Myocyte (in vitro differentiated cells): ENCODE data around the gene JPH4. TPM values are rescaled to one million over a fixed set of nuclear protein-coding genes. Genes with fewer than 3 reads are reported as not detected.

Experiments
- DNase-seq: peaks from one replicate; pipeline ENCODE4 v3.0.0-alpha.2; 2012; ENCODE audit warnings: low read depth
- total RNA-seq: library from RNA; depleted of rRNA; stranded (reverse); fragments of >200 nt; gene quantifications from 2 replicates; pipeline ENCODE4 v1.2.3, GENCODE V29; 2014

JPH4 gene
- total RNA-seq, 1 donor from 2014 or later = not detected

DNA sequence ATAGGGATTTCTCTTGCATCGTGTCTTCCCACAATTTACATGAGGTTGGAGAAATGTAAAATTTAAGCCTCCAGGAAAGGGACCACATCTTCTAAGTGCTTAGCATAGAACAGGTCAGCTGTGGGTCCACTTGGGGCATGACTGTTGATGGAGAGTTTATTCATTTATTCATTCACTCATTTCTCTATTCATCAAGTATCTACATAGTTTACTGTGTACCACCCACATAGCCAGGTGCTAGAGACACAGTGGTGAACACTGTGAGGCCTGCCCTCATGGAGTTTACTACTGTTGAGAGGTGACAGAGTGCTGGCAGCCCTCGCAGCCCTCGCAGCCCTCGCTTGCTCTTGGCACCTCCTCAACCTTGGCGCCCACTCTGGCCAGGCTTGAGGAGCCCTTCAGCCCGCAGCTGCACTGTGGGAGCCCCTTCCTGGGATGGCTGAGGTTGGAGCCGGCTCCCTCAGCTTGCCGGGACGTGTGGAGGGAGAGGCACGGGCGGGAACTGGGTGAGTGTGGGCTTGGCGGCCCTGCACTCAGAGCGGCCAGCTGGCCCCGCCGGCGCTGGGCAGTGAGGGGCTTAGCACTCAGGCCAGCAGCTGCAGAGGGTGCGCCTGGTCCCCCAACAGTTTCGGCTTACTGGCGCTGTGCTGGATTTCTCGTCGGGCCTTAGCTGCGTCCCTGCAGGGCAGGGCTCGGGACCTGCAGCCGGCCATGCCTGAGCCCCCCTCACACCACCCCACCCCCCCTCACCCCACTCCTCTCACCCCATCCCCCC is 1.7 kb upstream of the JPH4 start:
- no peak for DNase-seq

- DNase-seq = no peak
Observed at GRCh38 chr14:23579739-23580138, 1.1 kb upstream of the JPH4 start.

GRCh38 chr14:23579311-23579630 is 681 bp upstream of the JPH4 start:
- no peak for DNase-seq

DNA sequence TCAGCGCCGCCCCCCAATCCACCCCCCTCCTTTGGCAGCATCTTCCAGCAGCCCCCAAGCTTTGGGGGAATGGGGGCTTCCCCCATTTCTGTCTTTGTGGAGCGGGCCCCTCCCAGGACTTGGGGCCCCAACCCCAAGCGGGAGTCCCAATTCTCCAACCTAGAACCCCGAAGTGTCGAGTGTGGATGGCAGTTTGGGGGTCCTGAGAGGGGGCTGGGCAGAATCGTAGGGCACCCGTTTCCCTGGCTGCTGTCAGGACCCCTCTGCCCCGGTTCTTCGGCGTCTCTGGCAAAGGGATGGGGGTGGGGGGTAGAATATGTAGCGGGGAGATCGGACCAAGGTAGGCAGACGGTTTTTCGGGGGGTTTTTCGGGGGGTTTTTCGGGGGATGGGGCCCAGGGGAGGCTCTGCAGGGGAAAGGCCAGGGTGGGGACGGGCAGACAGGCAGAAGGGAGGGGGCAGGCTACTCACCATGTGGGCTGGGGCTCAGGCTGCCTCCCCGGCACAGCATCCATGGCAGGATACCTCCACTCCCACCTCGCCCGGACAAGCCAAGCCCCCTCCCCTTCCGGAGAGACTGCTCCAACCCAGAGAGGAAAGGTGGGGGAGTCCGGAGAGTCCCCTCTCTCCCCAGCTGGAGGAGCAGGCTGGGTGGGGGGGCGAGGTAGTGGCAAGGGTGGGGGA is 739 bp downstream of the JPH4 start:
- DNase-seq = no peak

- DNase-seq = no peak
Observed at GRCh38 chr14:23577004-23577681, 1.4 kb downstream of the JPH4 start.

GRCh38 chr14:23573384-23574015 is 5.1 kb downstream of the JPH4 start:
- DNase-seq = no peak

DNA sequence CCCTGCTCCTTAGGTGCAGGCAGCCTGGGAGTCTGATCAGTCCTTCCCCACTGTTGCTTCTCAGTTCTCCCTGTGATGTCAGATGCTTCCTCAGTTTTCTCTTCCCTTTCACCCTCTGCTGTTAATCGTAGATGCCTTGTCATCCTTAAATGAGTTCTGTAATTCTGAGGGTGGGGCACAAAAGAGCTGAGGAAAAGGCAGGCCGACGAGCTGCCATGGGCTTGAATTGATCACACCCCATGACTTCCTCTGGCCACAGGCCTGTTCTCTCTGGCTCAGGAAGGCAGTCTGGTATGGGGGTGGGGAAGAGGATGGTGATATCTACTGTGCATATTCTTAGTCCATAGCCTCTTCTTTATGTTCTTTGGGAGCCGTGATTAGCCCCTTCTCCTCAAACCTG is 5.8 kb downstream of the JPH4 start:
- DNase-seq = no peak

- DNase-seq = no peak
Observed at GRCh38 chr14:23572524-23572828, 6.1 kb downstream of the JPH4 start.

DNA sequence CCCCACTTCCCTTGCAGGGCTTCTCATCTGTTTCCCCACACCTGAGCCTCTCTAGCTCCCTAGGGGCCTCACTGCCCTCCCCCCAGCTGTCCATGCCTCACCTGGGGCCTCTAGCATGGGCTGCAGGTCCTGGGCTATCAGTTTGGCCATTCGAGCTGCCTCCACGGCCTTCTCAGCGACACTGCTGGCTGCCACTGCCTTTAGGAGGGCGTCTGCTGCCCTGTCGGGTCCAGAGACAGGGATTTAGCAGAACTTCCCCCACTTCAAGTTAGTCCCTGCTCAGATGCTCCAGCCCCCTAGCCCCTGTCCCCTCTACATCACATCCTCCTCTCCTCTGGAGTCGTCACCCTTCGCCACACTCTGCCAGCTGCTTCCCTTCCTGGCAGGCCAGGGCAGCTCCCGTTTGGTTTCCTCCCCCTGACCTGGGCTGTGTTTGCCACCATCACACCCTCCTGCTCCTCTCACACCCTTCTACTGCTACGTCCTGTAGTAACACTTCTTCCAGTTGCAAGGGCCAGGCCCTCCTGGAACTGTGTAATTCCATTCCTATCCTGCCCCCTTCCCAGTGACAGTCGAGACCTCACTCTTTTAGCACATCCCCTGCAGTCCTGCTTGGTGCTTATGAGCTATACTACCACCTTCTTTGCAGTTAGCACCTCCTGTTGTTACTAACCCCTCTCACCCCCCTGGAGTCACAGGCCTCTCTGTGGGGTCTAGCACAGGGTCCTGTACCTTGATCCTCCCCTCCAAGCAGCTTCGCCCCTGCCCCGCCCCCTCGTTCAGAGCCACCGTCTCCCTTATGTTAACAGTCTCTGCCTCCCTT is 6.7 kb downstream of the JPH4 start:
- DNase-seq = no peak

GRCh38 chr14:23570806-23571483 is 7.6 kb downstream of the JPH4 start:
- no peak for DNase-seq

DNA sequence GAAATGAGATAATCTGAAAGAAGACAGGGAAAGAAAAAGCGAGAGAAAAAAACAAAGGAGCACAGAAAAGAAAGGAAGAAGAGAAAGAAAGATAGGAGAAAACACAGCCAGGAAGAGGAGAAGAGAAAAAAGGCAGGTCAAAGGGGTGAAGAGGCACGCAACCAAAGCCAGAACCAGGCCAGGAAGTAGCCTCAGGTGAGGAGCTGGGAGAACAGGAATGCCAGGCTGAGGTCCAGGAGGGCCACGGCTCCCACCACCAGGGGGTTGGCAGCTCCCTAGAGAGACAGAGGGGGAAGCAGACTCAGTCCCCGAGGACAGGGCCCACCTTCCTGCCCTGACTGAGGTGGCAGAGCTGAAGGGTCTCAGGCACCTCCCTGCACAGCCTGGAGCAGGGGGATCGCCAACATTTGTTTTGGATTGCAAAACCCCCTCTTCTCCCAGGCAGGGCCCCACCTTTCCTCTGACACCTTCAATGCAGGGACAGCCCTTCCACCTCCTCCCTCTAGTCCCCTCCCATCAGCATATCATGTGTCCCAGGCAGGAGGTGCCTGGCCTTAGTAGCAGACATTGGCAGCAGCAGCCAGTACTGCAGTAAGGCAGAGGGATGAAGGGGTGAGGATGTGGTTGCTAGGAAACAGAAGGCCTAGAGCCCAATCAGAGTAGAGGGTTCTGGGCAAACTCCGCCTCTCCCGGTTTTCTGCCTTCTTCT is 9.0 kb downstream of the JPH4 start:
- no peak for DNase-seq

- no peak for DNase-seq
Observed at GRCh38 chr14:23568600-23569331, 9.8 kb downstream of the JPH4 start.

DNA sequence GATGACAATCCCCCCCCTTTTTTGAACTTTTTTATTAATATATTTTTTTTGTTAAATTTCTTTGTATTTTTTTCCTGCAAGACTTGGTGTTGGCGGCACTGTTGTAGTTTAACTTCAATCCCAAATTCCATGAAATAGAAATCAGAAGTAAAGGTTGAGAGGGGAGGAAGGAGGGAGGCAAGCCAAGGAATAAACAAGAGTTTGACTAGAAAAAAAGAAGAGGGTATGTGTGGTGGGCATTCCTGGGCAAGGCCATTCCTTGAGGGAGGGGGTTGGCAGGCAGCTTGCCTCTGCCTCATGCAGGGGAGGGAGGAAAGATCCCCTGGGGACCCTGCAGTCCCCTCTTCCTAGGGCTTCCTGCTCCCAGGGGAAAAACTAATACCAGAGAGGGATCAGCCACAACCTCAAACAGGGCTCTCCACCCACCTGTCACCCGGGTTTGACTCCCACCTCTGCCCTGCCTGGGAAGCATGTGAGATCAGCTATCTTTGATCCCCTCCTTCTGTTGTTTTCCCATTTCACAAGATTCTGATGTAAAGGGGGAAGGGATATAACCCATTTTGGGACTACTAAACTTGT is 10.5 kb downstream of the JPH4 start:
- no peak for DNase-seq

DNA sequence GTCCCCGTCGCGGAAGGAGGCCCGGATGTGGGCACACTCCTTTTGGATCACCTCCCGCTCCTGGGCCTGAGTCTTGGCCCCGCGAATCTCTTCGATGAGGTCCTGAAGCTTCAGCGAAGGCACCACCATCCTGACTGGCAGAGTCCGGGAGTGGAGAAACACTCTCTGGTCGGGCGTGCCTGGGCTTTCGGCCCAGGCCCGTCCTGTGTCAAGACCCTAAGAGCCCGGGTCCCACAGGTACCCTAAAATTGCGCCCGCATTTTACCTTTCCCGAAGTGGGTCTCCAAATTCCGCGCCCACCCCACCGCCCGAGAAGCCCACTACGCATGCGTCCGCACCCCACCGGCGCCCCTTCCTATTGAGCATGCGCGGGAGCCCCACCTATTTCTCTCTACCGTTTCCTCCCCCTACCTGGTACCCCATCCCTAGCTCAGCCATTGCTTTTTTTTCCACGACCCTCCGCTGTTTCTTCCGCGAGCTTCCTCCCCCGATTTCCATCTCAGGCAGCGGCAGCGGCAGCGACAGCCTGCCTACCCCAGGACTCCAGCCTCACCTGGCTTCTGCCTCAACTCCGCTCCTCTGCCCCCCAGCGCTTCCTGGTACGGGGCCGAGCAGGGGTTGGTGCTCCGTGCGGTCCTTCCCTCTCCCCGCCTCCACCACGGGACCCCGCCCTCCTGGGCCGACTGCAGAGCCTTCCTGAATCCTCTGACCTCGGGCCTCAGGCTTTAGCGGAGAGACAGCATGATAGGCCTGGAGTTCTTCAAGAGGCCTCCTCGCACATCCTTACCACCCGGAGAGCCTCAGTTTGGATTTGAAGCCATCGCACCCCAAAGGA is 11.2 kb downstream of the JPH4 start, which contains the start of gene AP1G2:
Gene AP1G2 (minus strand): TSS at position 606 of the 835 bp plus-strand sequence. CDS start 477 bp downstream, at position 129.
- DNase-seq = peak; percentile 54

DNA sequence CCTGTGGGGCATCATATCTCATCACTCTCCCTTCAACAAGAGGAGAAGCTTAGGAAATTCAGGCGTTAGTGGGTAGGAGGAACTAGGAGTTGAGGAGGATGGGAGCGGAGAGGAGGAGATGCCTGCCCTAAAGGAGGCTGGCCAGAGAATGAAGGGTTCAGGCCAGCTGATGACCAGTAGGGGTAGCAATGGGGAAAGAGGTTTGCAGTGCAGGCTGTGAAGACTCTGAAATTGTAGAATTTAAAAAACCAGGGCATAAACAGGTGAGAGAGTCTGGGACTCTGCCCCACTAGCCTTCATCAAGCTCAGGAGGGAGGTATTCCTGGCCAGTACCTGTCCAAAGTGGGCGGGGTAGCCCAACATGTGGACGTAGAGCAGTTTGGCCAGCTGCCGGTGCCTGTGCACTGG is 11.8 kb downstream of the JPH4 start:
- DNase-seq = peak; percentile 43

GRCh38 chr14:23566112-23566777 is 12.3 kb downstream of the JPH4 start:
- no peak for DNase-seq

- DNase-seq = no peak
Observed at GRCh38 chr14:23565626-23566025, 13.0 kb downstream of the JPH4 start.
